Measurements from ENCODE around the gene ADCK2. TPM values are rescaled to one million over a fixed set of nuclear protein-coding genes. Genes with fewer than 3 reads are reported as not detected.

Gene ADCK2
- total RNA-seq, 1 donor from 2014 or later = 12.4 TPM

DNA sequence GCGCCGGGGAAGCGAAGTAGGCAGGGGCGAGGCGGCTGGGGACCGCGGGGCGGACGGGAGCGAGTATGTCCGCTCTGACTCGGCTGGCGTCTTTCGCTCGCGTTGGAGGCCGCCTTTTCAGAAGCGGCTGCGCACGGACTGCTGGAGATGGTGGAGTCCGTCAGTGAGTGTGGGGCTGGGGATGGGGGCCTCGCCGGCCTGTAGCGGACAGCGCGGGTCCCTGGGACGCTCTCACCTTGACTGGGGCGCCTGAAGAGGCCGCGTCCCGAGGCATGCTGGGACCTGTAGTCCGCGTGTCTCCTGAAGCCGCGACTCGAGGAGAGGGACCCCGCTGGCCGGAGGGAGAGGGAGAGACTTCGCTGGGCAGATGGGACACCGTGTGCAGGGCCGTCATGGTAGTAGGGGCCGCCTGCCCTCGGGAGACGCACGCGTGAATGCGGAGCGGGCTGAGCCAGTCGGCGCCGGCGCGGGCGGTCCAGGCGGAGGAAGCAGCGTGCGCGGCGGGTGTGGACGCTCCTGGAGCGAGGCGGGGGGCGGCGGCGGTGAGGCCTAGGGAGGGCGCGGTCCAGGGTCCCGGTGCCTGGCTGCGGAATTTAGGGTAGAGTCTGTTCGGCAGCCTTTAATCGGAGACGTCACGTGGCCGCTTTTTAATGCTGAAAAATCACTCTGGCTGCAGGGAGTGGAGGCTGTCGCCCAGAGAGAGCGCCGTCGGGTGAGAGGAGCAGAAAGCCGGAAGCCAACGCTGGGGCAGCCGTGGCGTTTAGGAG lies 24.1 kb downstream of the ADCK2 start, which contains the start of gene NDUFB2:
Gene NDUFB2, plus strand, starts transcription at position 29 of the 767 bp plus-strand sequence. Its CDS starts 37 bp downstream, at position 66.
- Mint-ChIP-seq H3K36me3 (ENCODE audit: low read depth, unreplicated experiment) (peaks cover 7% of the 10 kb centered on the region), H3K4me1 (ENCODE audit: low read depth, unreplicated experiment) (peaks cover 17% of the 10 kb centered on the region), H3K9me3 (ENCODE audit: unreplicated experiment) (peaks cover 2% of the 10 kb centered on the region), H3K27ac (ENCODE audit: unreplicated experiment) (peak within 1 kb of the TSS; percentile 99), H3K27me3 (ENCODE audit: low read depth, unreplicated experiment) (no peaks in the 10 kb centered on the region), H3K4me3 (ENCODE audit: unreplicated experiment) (peak within 1 kb of the TSS; percentile 98)
- H3K79me2 ChIP-seq (ENCODE audit: insufficient read depth, low read length) = peaks cover 51% of the 10 kb centered on the region
- H3K4me2 ChIP-seq (ENCODE audit: low read length) = peak within 1 kb of the TSS; percentile 81
- H3K27me3 ChIP-seq (ENCODE audit: insufficient read depth, low read length) = no peaks in the 10 kb centered on the region
- H2AFZ ChIP-seq (ENCODE audit: low read depth, low read length) = peak within 1 kb of the TSS; percentile 96
- peaks cover 8% of the 10 kb centered on the region for H3K4me1 ChIP-seq (ENCODE audit: insufficient read depth, low read length)
- DNase-seq (ENCODE audit: low read depth) (peak; percentile 73), FAIRE-seq (no peak)
- H3K36me3 ChIP-seq (ENCODE audit: insufficient read depth, low read length) = no peaks in the 10 kb centered on the region
- peak within 1 kb of the TSS; percentile 86 for H3K4me3 ChIP-seq (ENCODE audit: insufficient read depth, low read depth, low read length)
- H4K20me1 ChIP-seq (ENCODE audit: insufficient read depth, low read length) = peaks cover 34% of the 10 kb centered on the region
- H3K9ac ChIP-seq (ENCODE audit: low read length) = peak within 1 kb of the TSS; percentile 88
- H3K9me3 ChIP-seq (ENCODE audit: insufficient read depth, low read depth, low read length) = no peaks in the 10 kb centered on the region
- no peak for TF ChIP-seq CTCF (IDR thresholded peaks at IDR 0.05; ENCODE audit: insufficient read depth, low read depth, low read length)
- no peak for TF ChIP-seq EZH2 (IDR thresholded peaks at IDR 0.05; ENCODE audit: insufficient read depth, low read length)
- peak within 1 kb of the TSS; percentile 91 for H3K27ac ChIP-seq (ENCODE audit: low read depth, low read length)

GRCh38 chr7:140697447-140698143 lies 24.9 kb downstream of the ADCK2 start:
- Mint-ChIP-seq H3K9me3 (ENCODE audit: unreplicated experiment) (peaks cover 2% of the 10 kb centered on the region), H3K4me1 (ENCODE audit: low read depth, unreplicated experiment) (peaks cover 18% of the 10 kb centered on the region), H3K27me3 (ENCODE audit: low read depth, unreplicated experiment) (no peaks in the 10 kb centered on the region), H3K36me3 (ENCODE audit: low read depth, unreplicated experiment) (peaks cover 7% of the 10 kb centered on the region), H3K27ac (ENCODE audit: unreplicated experiment) (peak overlapping the region; percentile 99), H3K4me3 (ENCODE audit: unreplicated experiment) (peak overlapping the region; percentile 98)
- Histone ChIP-seq H3K9me3 (ENCODE audit: insufficient read depth, low read depth, low read length) (no peaks in the 10 kb centered on the region), H3K9ac (ENCODE audit: low read length) (peak overlapping the region; percentile 88), H3K27me3 (ENCODE audit: insufficient read depth, low read length) (no peaks in the 10 kb centered on the region), H2AFZ (ENCODE audit: low read depth, low read length) (peak overlapping the region; percentile 96), H3K4me1 (ENCODE audit: insufficient read depth, low read length) (peaks cover 8% of the 10 kb centered on the region), H3K27ac (ENCODE audit: low read depth, low read length) (peak overlapping the region; percentile 91), H3K79me2 (ENCODE audit: insufficient read depth, low read length) (peaks cover 59% of the 10 kb centered on the region), H3K36me3 (ENCODE audit: insufficient read depth, low read length) (no peaks in the 10 kb centered on the region), H4K20me1 (ENCODE audit: insufficient read depth, low read length) (peaks cover 41% of the 10 kb centered on the region), H3K4me3 (ENCODE audit: insufficient read depth, low read depth, low read length) (peak overlapping the region; percentile 86), H3K4me2 (ENCODE audit: low read length) (peak overlapping the region; percentile 81)
- TF ChIP-seq CTCF (IDR thresholded peaks at IDR 0.05; ENCODE audit: insufficient read depth, low read depth, low read length) (no peak), EZH2 (IDR thresholded peaks at IDR 0.05; ENCODE audit: insufficient read depth, low read length) (no peak)
- FAIRE-seq = no peak
- peak; percentile 53 for DNase-seq (ENCODE audit: low read depth)
